ENCODE data around the gene TRIM16.
"Not testable (repeated sequence)": the region's sequence is repeated elsewhere in the genome, so short reads cannot be mapped to it uniquely, and the experiment has no call there.

The TRIM16 gene

DNA sequence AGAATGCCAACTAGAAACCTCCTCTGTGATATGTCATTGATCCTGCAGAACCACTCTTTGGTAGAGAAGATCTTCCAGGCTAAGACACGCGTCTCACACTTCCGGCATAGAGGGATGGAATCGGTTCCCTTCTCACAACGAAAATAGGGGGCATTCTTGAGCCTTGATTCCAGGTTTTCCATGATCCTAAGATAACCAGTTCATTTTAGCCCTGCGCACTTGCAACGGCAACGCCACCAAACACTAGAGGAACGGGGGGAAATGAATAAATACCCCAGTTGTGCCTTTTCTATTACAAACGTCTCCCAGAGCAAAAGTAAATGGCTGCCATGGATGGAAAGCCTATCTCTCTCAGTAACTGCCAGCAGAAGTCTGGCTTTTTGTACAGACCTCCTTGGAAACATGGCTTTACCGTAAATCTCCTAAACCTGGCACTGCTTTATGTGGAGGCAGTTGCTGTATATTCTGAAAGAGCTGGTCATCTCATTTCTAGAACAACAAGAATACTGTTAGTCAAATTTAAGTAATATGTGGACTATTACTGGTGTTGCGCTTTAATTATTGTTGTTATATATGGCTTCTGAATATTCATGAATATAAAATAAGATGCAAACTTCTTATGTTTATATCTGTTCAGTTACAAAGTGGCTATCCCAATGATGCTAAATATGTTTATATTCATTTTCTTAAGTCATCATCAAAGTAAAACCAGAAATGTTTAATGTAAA lies 64.6 kb downstream of the TRIM16 start, which contains the start of gene FBXW10B:
FBXW10B (minus strand) TSS at position 374 of the 728 bp plus-strand sequence; CDS start at position 182, 192 bp downstream.
- not testable (repeated sequence) for DNase-seq (ENCODE audit: low spot score); FAIRE-seq

DNA sequence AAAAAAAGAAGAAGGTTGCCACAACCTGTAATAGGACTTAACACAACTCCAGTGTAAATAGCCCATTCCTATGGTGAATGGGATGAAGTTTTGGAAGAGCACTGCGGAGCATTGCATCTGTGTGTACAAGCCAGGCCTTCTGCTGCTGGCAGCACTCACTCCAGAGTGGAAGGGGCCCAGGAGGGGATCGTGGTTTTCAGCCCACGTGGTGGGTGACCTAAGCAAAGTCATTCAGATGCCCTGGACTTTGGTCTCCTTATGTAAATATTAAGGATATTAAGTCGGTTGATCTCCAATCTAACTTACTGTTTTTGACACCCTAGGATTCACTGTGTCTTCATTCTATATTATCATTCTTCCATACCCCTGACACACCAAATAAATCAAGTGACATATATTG lies 67.3 kb downstream of the TRIM16 start:
- DNase-seq (ENCODE audit: low spot score); FAIRE-seq: not testable (repeated sequence)

DNA sequence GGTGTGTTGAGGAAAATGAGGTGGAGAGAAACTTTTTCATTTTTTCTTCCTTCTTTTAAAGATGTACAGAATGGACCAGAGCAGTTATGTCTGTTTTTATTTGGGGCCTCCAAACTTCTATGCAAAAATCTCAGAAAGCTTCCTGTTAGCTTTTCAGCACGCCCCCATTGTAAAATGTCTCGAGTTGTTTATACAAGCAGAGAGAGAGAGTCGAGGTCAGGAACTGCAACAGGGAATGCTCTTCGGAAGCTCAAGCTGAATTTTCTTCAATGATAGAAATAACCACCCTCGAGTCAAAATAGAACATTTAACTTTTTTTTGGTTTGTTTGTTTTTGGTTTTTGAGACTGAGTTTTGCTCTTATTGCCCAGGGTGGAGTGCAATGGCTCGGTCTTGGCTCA lies 68.3 kb downstream of the TRIM16 start:
- FAIRE-seq; DNase-seq (ENCODE audit: low spot score): not testable (repeated sequence)

DNA sequence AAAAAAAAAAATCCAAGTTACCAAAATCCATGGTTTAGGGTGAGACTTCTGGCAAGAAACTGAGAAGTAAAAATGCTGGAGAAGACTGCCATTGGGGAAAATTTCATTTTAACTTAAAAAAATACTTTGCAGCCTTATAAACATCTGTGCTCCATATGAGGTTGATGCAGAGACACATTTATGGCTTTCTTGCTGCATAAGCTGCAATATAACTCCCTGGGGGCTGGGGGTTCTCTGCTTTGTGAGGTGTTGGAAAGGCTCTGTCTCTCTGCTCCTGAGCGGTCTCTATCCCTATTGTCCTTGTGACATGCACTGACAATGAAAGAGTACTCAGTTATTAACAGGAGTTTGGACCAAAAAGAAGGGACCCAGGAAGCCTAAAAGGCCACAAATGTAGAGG lies 71.0 kb downstream of the TRIM16 start:
- DNase-seq (ENCODE audit: low spot score); FAIRE-seq: not testable (repeated sequence)

DNA sequence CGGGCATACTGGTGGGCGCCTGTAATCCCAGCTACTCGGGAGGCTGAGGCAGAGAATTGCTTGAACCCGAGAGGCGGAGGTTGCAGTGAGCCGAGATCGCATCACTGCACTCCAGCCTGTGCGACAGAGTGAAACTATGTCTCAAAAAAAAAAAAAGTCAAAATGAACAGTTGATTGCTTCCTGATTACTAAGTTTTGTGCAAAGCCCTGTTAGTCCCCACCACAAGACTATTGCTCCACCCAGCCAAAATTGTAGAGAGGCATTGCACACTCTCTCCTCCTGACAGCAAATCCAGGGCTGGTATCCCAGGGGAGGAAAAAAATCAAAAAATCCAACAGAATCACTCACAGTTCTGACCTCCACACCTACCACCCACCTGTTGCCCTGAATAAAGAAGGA lies 91.2 kb downstream of the TRIM16 start:
- not testable (repeated sequence) for FAIRE-seq; DNase-seq (ENCODE audit: low spot score)

DNA sequence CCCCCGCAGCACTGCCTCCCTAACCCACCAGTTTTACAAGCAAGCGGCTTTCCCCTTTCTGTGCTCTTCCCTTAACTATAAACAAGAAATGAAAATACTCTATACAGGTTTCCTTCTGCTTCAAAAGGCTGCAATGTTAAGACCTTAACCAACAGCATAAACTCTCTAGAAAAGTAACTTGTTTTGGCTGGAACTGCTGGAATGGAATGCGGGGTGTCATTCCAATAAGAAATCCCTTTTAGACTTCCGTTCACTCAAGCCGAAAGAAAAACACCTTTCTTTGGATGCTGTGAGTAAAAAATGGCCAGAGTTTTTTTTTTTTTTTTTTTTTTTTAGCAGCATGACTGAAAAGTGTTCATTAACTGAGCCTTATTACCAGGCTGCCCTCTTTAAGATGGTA lies 92.1 kb downstream of the TRIM16 start:
- FAIRE-seq; DNase-seq (ENCODE audit: low spot score): not testable (repeated sequence)

DNA sequence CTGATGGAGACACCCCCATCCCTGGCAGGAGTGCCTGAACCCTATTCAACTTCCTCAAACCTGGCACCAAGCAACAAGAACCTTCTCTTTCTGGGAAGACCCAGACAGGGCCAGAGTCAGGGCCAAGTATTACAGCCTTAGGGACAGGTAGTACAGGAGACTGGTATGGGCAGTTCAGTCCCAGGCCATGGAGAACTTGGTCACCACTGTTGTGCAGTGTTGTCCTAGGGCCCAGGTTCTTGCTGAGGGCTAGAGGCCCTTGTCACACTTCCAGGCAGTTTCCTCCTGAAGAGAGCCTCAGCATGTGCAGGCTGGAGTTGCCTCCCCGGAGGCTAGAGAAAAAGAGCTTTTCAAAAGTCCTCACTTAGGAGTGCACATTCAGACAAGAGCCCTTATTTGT lies 93.3 kb downstream of the TRIM16 start:
- DNase-seq (ENCODE audit: low spot score); FAIRE-seq: not testable (repeated sequence)

DNA sequence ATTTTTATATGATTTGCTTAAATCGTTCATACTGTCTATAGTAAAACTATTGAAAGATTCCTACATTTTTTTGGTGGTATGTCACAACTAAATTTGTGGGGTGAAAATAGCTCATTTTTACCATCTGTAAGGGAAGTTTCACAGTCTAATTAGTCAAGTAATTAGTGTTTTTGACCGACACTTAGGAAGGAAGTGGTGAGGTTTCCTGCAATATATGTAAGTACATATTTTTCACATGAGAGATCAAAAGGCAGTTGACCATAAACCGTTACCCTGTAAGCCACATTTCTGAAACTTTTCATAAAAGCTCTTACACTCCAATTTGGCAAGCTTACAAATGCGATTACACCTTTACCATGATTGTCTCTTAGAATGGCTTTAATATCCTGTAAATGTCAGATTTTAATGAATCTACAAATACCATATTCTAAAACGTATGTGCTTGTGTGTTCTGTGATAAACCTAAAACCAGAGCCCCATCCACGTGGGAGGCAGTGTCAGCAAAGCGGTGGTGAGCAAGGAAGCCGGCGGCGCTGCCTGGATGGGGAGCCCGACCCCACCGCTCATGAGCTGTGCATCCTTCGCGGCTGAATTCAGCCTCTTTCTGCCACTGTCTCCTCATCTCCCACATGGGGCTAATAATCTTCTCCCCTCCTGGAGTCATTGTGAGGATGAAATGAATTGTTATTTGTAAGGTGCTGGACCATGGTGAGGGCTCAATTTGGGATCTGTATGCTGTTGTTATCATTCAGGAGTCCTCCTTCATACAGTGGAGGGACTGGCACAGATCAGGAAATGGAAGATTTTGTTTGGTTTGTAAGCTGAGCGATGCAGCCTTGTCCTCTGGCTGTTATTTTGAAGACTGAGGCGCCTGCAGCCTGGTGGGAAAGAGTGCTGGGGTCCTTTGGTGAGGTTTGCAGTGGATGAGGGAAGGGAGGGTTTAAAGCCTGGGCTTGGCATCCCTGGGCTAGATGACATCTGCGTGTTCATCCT lies 94.3 kb downstream of the TRIM16 start:
- not testable (repeated sequence) for DNase-seq (ENCODE audit: low spot score); FAIRE-seq

DNA sequence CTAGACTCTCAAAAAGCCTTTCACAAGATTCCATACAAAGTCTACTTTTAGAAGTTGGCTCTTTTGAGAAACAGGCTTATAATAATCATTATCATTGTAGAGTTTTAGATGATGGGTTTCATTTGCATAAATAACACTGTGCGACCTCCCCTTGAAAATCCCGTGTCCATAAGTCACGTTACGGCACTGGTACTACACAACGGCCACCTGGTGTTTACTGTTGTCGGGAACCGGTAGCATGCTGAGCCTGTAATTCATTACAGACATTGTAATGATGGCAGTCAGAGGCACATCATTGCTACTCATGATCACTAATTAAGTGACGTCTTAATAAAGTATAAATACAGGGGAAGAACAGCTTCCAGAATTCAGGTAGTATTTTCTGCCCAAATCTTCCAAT lies 96.1 kb downstream of the TRIM16 start:
- FAIRE-seq; DNase-seq (ENCODE audit: low spot score): not testable (repeated sequence)

DNA sequence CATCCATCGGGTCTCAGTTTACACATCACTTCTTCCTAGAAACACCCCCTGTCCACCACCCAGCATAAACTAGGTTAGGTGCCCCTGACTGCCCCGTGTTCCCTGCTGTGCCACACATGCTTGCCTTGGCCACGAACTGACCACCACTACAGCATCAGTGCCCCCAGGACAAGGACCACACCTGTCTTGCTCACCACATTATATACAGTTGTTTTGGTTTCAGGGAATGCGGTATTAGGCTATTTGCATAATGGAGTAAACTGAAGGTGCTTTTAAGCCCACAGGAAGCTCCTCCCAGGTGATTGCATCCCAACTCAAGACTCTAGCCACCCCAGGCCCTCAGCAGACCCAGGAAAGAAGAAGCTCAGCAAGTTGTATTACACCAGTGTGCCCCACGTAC lies 100.8 kb downstream of the TRIM16 start:
- DNase-seq (ENCODE audit: low spot score); FAIRE-seq: not testable (repeated sequence)

DNA sequence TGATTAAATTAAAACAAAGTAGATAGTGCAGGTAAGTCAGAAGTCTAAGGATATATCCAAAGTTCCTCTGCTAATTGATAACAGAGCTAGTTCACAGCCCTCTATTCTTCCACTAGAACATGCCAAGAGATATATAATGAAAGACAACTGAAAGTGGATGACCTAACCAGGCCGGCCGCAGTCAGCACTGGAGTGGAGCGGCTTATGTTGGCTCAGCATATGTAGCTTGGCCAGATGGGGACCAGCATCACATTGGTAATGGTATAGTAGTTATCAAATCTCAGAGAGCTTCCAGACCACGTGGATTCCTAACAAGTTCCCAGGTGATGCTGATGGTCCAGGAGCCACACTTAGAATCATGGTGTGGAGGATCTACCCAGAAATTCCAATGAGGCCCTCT lies 102.6 kb downstream of the TRIM16 start:
- FAIRE-seq; DNase-seq (ENCODE audit: low spot score): not testable (repeated sequence)

Measured in RCC 7860 (cell line).